ENCODE results near the gene LHFPL5. TPM values are rescaled to one million over a fixed set of nuclear protein-coding genes. Genes with fewer than 3 reads are reported as not detected.

Gene LHFPL5
- total and polyA plus RNA-seq, 2 of the 8 experiments (the other 6 are each of a cell fraction or from before 2014, with no cell fraction given): 0.03 TPM; not detected in 1

- no peak overlapping the region for H3K14ac ChIP-seq (ENCODE audit: insufficient read length)
- no peaks in the 10 kb centered on the region for H3K79me2 ChIP-seq (ENCODE audit: control insufficient read depth in 1 of 2, insufficient read depth in 2 of 2, low read length in 2 of 2)
- H3K36me3 ChIP-seq (ENCODE audit: control insufficient read depth in 2 of 4, insufficient read depth in 4 of 4, low read length in 3 of 4): no peaks in the 10 kb centered on the region
- H3K27ac ChIP-seq (ENCODE audit: low read depth, low read length): no peak overlapping the region
- no peak overlapping the region for H3K4me3 ChIP-seq (ENCODE audit: extremely low read depth in 1 of 4, insufficient read depth in 2 of 4, low read depth in 3 of 4, low read length in 4 of 4)
- H3K9me3 ChIP-seq (ENCODE audit: insufficient read depth in 2 of 2, low read depth in 1 of 2, low read length in 1 of 2): no peaks in the 10 kb centered on the region
- DNase-seq (ENCODE audit: low read depth in 1 of 2, low spot score in 2 of 2) (no peak), FAIRE-seq (no peak)
- H2BK5ac ChIP-seq (ENCODE audit: low read depth, low read length): peak overlapping the region; percentile 66; the same call in 1 of the 2 replicates
- peak overlapping the region; percentile 26; the same call in 1 of the 2 replicates for H4K8ac ChIP-seq (ENCODE audit: extremely low read depth, insufficient read depth, low read length)
- TF ChIP-seq TAF7 (optimal IDR thresholded peaks at IDR 0.05; ENCODE audit: borderline replicate concordance, low read depth, low read length): no peak
- no peak for TF ChIP-seq SP4 (IDR thresholded peaks at IDR 0.05; ENCODE audit: low read length)
- TF ChIP-seq MAX (IDR thresholded peaks at IDR 0.05): peak; percentile 69; the same call in 1 of the 2 replicates
- POLR2A ChIA-PET (ENCODE audit: partially characterized antibody): interaction anchor here (0.6 to 3.0 kb wide), 5 partner anchors 10 to 42 kb away, joined by 3 to 12 read pairs (median 9); no protein-coding TSS in a partner anchor
- CTCF ChIA-PET (ENCODE audit: partially characterized antibody): interaction anchor here (0.6 to 4.9 kb wide), 13 partner anchors 8 to 379 kb away, joined by 3 to 27 read pairs (median 3); partner anchors contain the start of gene ARMC12
- no peak overlapping the region for H3K9ac ChIP-seq (replicated peaks in 1 of 4; ENCODE audit: extremely low read depth in 1 of 4, low read depth in 3 of 4, low read length in 3 of 4)
- H3K56ac ChIP-seq (replicated peaks; ENCODE audit: insufficient read length, low read depth, low read length): no peak overlapping the region
- no peak overlapping the region for H2BK120ac ChIP-seq (replicated peaks; ENCODE audit: low read depth, low read length)
- peak overlapping the region; percentile 62; the same call in 1 of the 2 replicates for H3K18ac ChIP-seq (ENCODE audit: extremely low read depth, low read length)
- H2AK5ac ChIP-seq (ENCODE audit: low read depth, low read length): peak overlapping the region; percentile 14; the same call in 1 of the 2 replicates
- H4K5ac ChIP-seq (ENCODE audit: insufficient read length, low read depth, low read length): no peak overlapping the region
- 80% methylated on average over 8 of the region's 8 CpGs; no CpG with 5 or more reads in 1 of the 2 experiments for WGBS, 2 experiments (ENCODE audit: extremely low coverage in 1 of 2, insufficient coverage in 1 of 2, insufficient read length in 1 of 2, insufficient replicate concordance in 2 of 2, low coverage in 1 of 2, low lambda C conversion rate in 2 of 2, missing lambda C conversion rate in 1 of 2)
- no peak overlapping the region for H3K4ac ChIP-seq (replicated peaks; ENCODE audit: insufficient read length, low read depth, low read length)
- H2BK15ac ChIP-seq (ENCODE audit: low read length): peak overlapping the region; percentile 90
- peak overlapping the region; percentile 64; the same call in 1 of the 2 replicates for H2BK12ac ChIP-seq (ENCODE audit: low read depth, low read length)
- peak overlapping the region; percentile 73; the same call in 1 of the 2 replicates for H2BK20ac ChIP-seq (ENCODE audit: low read length)
- H3K23me2 ChIP-seq (ENCODE audit: low read depth, low read length): no peaks in the 10 kb centered on the region
- no peak overlapping the region for H4K91ac ChIP-seq (replicated peaks; ENCODE audit: insufficient read length, low read length)
- H3K23ac ChIP-seq (ENCODE audit: insufficient read length): no peak overlapping the region
- no peak overlapping the region for H3K4me2 ChIP-seq (ENCODE audit: insufficient read depth in 1 of 2, low read depth in 2 of 2, low read length in 2 of 2)
- H3K27me3 ChIP-seq (replicated peaks in 1 of 4; ENCODE audit: control insufficient read depth in 3 of 4, extremely low read depth in 1 of 4, insufficient read depth in 3 of 4, low read length in 3 of 4): no peaks in the 10 kb centered on the region
- no peaks in the 10 kb centered on the region for H3K79me1 ChIP-seq (ENCODE audit: low read depth, low read length)
- no peaks in the 10 kb centered on the region for H4K20me1 ChIP-seq (replicated peaks in 1 of 2; ENCODE audit: control insufficient read depth in 1 of 2, insufficient read depth in 2 of 2, low read length in 2 of 2)
- H2AFZ ChIP-seq (ENCODE audit: low read length): peak overlapping the region; percentile 21; the same call in 1 of the 2 replicates
- H3K4me1 ChIP-seq (replicated peaks in 1 of 4; ENCODE audit: control insufficient read depth in 3 of 4, insufficient read depth in 4 of 4, low read length in 3 of 4): peaks cover 0 to 7% (median 5%) of the 10 kb centered on the region in 4 experiments; a peak in 4 of 7 replicates
These were observed 7.2 kb upstream of the LHFPL5 start for GRCh38 chr6:35797837-35798526.

Measured in H1 (cell line).